OCI-LY3 (cell line): ENCODE measurements around the gene KCNK4.
"Not testable (repeated sequence)": the region's sequence is repeated elsewhere in the genome, so short reads cannot be mapped to it uniquely, and the experiment has no call there.

Experiments
- H2AFZ ChIP-seq: fragments of 200-600, 300-600 bp; shearing (Covaris generic); 2 replicates; pipeline ENCODE4 v1.6.0; 2014; ENCODE audit warnings: antibody characterized with exemption, low read depth, low read length
- H3K27ac ChIP-seq: fragments of 200-600, 300-600 bp; sonication (generic); 2 replicates; pipeline ENCODE4 v1.5.1; 2014; ENCODE audit warnings: mild to moderate bottlenecking, low read length, moderate library complexity, mixed read lengths
- H3K27me3 ChIP-seq: fragments of 200-600, 300-600 bp; sonication (generic); 2 replicates; pipeline ENCODE4 v1.6.1; 2014; ENCODE audit warnings: low read depth, low read length, mixed read lengths
- H3K36me3 ChIP-seq: fragments of 200-600, 300-600 bp; sonication (generic); replicated peaks from 2 replicates; pipeline ENCODE3; 2014; ENCODE audit warnings: low read depth, low read length, mixed read lengths
- H3K4me1 ChIP-seq: fragments of 300-600, 200-600 bp; sonication (generic); 2 replicates; pipeline ENCODE4 v1.6.1; 2014; ENCODE audit warnings: low read length, mixed read lengths
- H3K4me2 ChIP-seq: fragments of 200-600, 300-600 bp; sonication (generic); 2 replicates; pipeline ENCODE4 v1.6.1; 2014; ENCODE audit warnings: low read length, mixed read lengths
- H3K4me3 ChIP-seq: fragments of 300-600, 200-600 bp; sonication (generic); 2 replicates; pipeline ENCODE4 v1.5.1; 2014; ENCODE audit warnings: antibody characterized with exemption, mild to moderate bottlenecking, low read length, moderate library complexity
- H3K79me2 ChIP-seq: fragments of 300-600, 200-600 bp; shearing (Covaris generic); 2 replicates; pipeline ENCODE4 v1.6.1; 2014; ENCODE audit warnings: mild to moderate bottlenecking, low read length, mixed read lengths
- H3K9ac ChIP-seq: fragments of 300-600, 200-600 bp; shearing (Covaris generic); 2 replicates; pipeline ENCODE4 v1.6.0; 2014; ENCODE audit warnings: mild to moderate bottlenecking, low read length, moderate library complexity
- H3K9me3 ChIP-seq: fragments of 200-600, 300-600 bp; shearing (Covaris generic); 2 replicates; pipeline ENCODE4 v1.6.1; 2014; ENCODE audit warnings: low read length, mixed read lengths; ENCODE audit not compliant: insufficient read depth
- H4K20me1 ChIP-seq: fragments of 200-600, 300-600 bp; sonication (generic); 2 replicates; pipeline ENCODE4 v1.6.1; 2016; ENCODE audit warnings: low read length, mixed read lengths; ENCODE audit not compliant: insufficient read depth
- EZH2phosphoT487 ChIP-seq: fragments of 200-600 bp; shearing (Covaris generic); IDR thresholded peaks from 2 replicates; pipeline ENCODE4 v1.6.1; 2018; ENCODE audit warnings: antibody characterized with exemption, mixed run types, low read depth
- TF ChIP-seq, protein P1 (sequence below): fragments of 200-600, 300-600 bp; sonication (generic); IDR thresholded peaks from 2 replicates; pipeline ENCODE4 v1.5.1; 2014; ENCODE audit warnings: antibody characterized with exemption, low read length, low read depth

The KCNK4 gene

DNA sequence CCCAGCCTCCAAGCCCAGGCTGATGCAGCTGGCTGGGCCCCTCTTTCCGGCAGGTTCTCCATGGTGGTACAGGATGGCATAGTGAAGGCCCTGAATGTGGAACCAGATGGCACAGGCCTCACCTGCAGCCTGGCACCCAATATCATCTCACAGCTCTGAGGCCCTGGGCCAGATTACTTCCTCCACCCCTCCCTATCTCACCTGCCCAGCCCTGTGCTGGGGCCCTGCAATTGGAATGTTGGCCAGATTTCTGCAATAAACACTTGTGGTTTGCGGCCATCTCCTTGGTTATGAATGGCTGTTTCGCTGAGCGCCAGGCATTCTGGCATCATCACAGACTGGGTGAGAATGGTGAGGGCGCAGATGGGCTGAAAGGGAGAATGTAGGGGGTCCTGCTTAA is 30.4 kb downstream of the KCNK4 start:
- H3K9ac ChIP-seq: no peak overlapping the region
- H3K4me1 ChIP-seq: peaks cover 8% of the 10 kb centered on the region
- H3K27me3 ChIP-seq: no peaks in the 10 kb centered on the region
- peaks cover 19% of the 10 kb centered on the region for H3K79me2 ChIP-seq
- no peak overlapping the region for H2AFZ ChIP-seq
- H3K4me3 ChIP-seq: no peak overlapping the region
- H4K20me1 ChIP-seq: no peaks in the 10 kb centered on the region
- H3K27ac ChIP-seq: no peak overlapping the region
- no peaks in the 10 kb centered on the region for H3K9me3 ChIP-seq
- peaks cover 13% of the 10 kb centered on the region for H3K36me3 ChIP-seq
- TF ChIP-seq, protein P1, sequence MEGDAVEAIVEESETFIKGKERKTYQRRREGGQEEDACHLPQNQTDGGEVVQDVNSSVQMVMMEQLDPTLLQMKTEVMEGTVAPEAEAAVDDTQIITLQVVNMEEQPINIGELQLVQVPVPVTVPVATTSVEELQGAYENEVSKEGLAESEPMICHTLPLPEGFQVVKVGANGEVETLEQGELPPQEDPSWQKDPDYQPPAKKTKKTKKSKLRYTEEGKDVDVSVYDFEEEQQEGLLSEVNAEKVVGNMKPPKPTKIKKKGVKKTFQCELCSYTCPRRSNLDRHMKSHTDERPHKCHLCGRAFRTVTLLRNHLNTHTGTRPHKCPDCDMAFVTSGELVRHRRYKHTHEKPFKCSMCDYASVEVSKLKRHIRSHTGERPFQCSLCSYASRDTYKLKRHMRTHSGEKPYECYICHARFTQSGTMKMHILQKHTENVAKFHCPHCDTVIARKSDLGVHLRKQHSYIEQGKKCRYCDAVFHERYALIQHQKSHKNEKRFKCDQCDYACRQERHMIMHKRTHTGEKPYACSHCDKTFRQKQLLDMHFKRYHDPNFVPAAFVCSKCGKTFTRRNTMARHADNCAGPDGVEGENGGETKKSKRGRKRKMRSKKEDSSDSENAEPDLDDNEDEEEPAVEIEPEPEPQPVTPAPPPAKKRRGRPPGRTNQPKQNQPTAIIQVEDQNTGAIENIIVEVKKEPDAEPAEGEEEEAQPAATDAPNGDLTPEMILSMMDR: no peak
- TF ChIP-seq EZH2phosphoT487: no peak
- no peak overlapping the region for H3K4me2 ChIP-seq

DNA sequence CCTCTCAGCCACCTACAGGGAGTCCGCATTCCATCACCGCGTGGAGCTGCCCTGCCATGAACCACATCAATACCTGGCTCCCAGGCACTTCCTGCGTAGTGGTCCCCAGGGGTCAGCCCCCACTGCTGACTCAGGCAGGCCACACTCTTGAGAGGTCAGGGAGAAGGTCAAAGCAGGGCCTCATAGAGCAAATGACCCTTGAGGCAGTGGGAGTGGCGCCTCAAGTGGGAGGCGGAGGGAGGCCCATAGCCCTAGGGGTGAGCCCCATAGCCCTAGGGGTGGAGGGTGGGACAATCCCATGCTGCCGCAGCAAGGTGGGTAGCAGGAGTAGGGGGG is 31.8 kb downstream of the KCNK4 start:
- H3K79me2 ChIP-seq: peaks cover 11% of the 10 kb centered on the region; the same call in 1 of the 2 replicates
- peaks cover 6% of the 10 kb centered on the region for H3K4me1 ChIP-seq

DNA sequence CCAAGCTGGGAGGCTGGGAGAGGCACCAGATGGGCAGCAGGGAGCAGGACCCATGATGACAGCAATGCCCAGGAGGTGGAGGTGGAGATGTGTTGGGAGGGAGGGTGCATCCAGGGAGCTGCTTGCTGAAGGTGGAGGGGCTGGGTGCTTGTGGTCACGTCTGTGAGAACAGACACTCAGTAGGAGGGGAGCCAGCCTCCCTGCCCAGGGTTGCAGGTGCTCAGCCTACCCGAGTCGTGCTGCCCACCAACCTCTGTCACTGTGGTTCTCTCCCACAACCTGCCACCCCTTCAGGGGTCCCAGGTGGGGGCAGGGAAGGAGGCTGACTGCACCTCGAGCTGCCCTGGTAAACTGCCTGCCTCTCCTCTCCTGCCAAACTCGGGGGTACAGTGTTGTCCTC is 32.3 kb downstream of the KCNK4 start:
- Histone ChIP-seq H3K9me3 (no peaks in the 10 kb centered on the region), H3K4me2 (no peak overlapping the region), H3K4me1 (peaks cover 6% of the 10 kb centered on the region), H3K36me3 (peaks cover 13% of the 10 kb centered on the region), H3K79me2 (peaks cover 8% of the 10 kb centered on the region; the same call in 1 of the 2 replicates), H4K20me1 (no peaks in the 10 kb centered on the region), H3K27me3 (no peaks in the 10 kb centered on the region), H3K27ac (no peak overlapping the region), H3K9ac (no peak overlapping the region), H2AFZ (no peak overlapping the region), H3K4me3 (no peak overlapping the region)
- TF ChIP-seq, protein P1: no peak
- no peak for TF ChIP-seq EZH2phosphoT487

More for the DNA sequence above, 31.8 kb downstream of the KCNK4 start:
- Histone ChIP-seq H3K9me3 (no peaks in the 10 kb centered on the region), H3K4me3 (no peak overlapping the region), H3K27ac (no peak overlapping the region), H2AFZ (no peak overlapping the region), H3K36me3 (peaks cover 13% of the 10 kb centered on the region), H3K9ac (no peak overlapping the region), H3K27me3 (no peaks in the 10 kb centered on the region), H3K4me2 (no peak overlapping the region), H4K20me1 (no peaks in the 10 kb centered on the region)
- no peak for TF ChIP-seq EZH2phosphoT487
- TF ChIP-seq, protein P1: no peak

DNA sequence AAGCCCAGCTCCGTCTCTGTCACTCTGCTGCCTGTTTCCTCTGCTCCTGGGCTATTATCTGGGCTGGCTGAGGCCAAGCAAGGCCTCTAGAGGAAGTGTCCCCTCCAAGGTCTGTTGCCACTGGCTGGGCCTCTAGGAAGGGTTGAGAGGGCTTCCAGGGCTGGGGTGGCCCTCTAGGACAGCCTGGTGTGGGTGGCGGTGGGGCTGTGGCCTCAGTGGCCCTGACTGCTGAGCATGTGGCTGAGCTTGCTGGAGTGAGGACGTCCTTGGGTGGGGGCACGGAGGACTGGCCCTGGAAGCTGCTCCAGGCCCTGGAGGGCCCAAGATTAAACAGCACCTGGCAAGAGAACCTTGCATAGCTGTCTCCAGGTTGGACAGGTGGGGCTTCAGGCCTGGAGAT is 32.9 kb downstream of the KCNK4 start:
- H3K4me1 ChIP-seq, H4K20me1 ChIP-seq, H3K79me2 ChIP-seq, H3K4me2 ChIP-seq, H3K9ac ChIP-seq, H2AFZ ChIP-seq, H3K27ac ChIP-seq, H3K4me3 ChIP-seq, H3K27me3 ChIP-seq, H3K9me3 ChIP-seq: not testable (repeated sequence)
- H3K36me3 ChIP-seq: peaks cover 13% of the 10 kb centered on the region
